H9 (cell line): Measurements from ENCODE around the gene MDH2. TPM values are rescaled to one million over a fixed set of nuclear protein-coding genes. Genes with fewer than 3 reads are reported as not detected.

ENCODE experiments used
- DNase-seq: peaks from one replicate; pipeline ENCODE4 v3.0.0-alpha.2; 2017
- H2AFZ ChIP-seq: one replicate; pipeline ENCODE4 v1.6.1; 2013; ENCODE audit warnings: mild to moderate bottlenecking, low read length, control low read depth, moderate library complexity
- H2AK5ac ChIP-seq: 2 replicates; pipeline ENCODE4 v1.6.1; 2013; ENCODE audit warnings: low read length, control low read depth, mixed read lengths; ENCODE audit not compliant: insufficient read length
- H2BK120ac ChIP-seq: one replicate; pipeline ENCODE4 v1.6.1; 2013; ENCODE audit warnings: low read depth, mild to moderate bottlenecking, low read length, control low read depth, inconsistent platforms; ENCODE audit not compliant: poor library complexity, severe bottlenecking
- H2BK12ac ChIP-seq: 2 replicates; pipeline ENCODE4 v1.6.1; 2013; ENCODE audit warnings: low read length, control low read depth, mixed read lengths, low read depth; ENCODE audit not compliant: insufficient read length
- H2BK15ac ChIP-seq: 2 replicates; pipeline ENCODE4 v1.6.1; 2013; ENCODE audit warnings: low read depth, low read length, control low read depth
- H2BK20ac ChIP-seq: one replicate; pipeline ENCODE4 v1.6.1; 2013; ENCODE audit warnings: low read depth, mild to moderate bottlenecking, low read length, control low read depth, inconsistent platforms; ENCODE audit not compliant: poor library complexity, severe bottlenecking
- H2BK5ac ChIP-seq: 2 replicates; pipeline ENCODE4 v1.6.1; 2013; ENCODE audit warnings: low read length, control low read depth, mixed read lengths; ENCODE audit not compliant: insufficient read length
- H3K14ac ChIP-seq: 2 replicates; pipeline ENCODE4 v1.6.1; 2013; ENCODE audit warnings: low read length, control low read depth; ENCODE audit not compliant: insufficient read depth
- H3K18ac ChIP-seq: 2 replicates; pipeline ENCODE4 v1.6.1; 2013; ENCODE audit warnings: low read depth, mild to moderate bottlenecking, mixed read lengths, low read length, control low read depth; ENCODE audit not compliant: insufficient read length
- H3K23ac ChIP-seq: 2 replicates; pipeline ENCODE4 v1.6.1; 2013; ENCODE audit warnings: low read length, control low read depth, mixed read lengths, low read depth; ENCODE audit not compliant: insufficient read length
- H3K23me2 ChIP-seq: 2 replicates; pipeline ENCODE4 v1.6.1; 2013; ENCODE audit warnings: low read depth, mild to moderate bottlenecking, mixed read lengths, low read length, control low read depth; ENCODE audit not compliant: insufficient read length, poor library complexity, severe bottlenecking
- H3K27ac ChIP-seq: 2 replicates; pipeline ENCODE4 v1.5.1; 2013; ENCODE audit warnings: low read length, control low read depth, mixed read lengths, low read depth; ENCODE audit not compliant: insufficient read length
- H3K27me3 ChIP-seq: 2 replicates; pipeline ENCODE4 v1.6.1; 2013; ENCODE audit warnings: low read length, control low read depth, inconsistent platforms; ENCODE audit not compliant: insufficient read depth
- H3K4ac ChIP-seq: 2 replicates; pipeline ENCODE4 v1.6.1; 2013; ENCODE audit warnings: low read depth, mild to moderate bottlenecking, control low read depth, inconsistent platforms, low read length, moderate library complexity
- H3K4me1 ChIP-seq: 2 replicates; pipeline ENCODE4 v1.6.1; 2013; ENCODE audit warnings: low read length, control low read depth, inconsistent platforms; ENCODE audit not compliant: insufficient read depth
- H3K4me2 ChIP-seq: 2 replicates; pipeline ENCODE4 v1.6.1; 2013; ENCODE audit warnings: low read length, control low read depth, mixed read lengths; ENCODE audit not compliant: insufficient read length, insufficient read depth
- H3K56ac ChIP-seq: 2 replicates; pipeline ENCODE4 v1.6.1; 2013; ENCODE audit warnings: low read depth, mild to moderate bottlenecking, mixed read lengths, low read length, control low read depth; ENCODE audit not compliant: insufficient read length
- H3K79me1 ChIP-seq: 2 replicates; pipeline ENCODE4 v1.6.1; 2013; ENCODE audit warnings: low read depth, mild to moderate bottlenecking, moderate library complexity, low read length, control low read depth, inconsistent platforms; ENCODE audit not compliant: insufficient read depth, poor library complexity, severe bottlenecking
- H3K79me2 ChIP-seq: 2 replicates; pipeline ENCODE4 v1.6.1; 2013; ENCODE audit warnings: low read length, control low read depth, inconsistent platforms; ENCODE audit not compliant: insufficient read depth
- H3K9ac ChIP-seq: 2 replicates; pipeline ENCODE4 v1.6.1; 2013; ENCODE audit warnings: low read length, control low read depth, mixed read lengths; ENCODE audit not compliant: insufficient read length; ENCODE audit errors: extremely low read depth
- H3K9me3 ChIP-seq: one replicate; pipeline ENCODE4 v1.6.1; 2013; ENCODE audit warnings: low read depth, low read length, inconsistent platforms; ENCODE audit not compliant: control insufficient read depth
- H3T11ph ChIP-seq: one replicate; pipeline ENCODE4 v1.6.1; 2013; ENCODE audit warnings: mild to moderate bottlenecking, low read length, control low read depth, inconsistent platforms
- H4K20me1 ChIP-seq: one replicate; pipeline ENCODE4 v1.6.1; 2013; ENCODE audit not compliant: control insufficient read depth, insufficient read length, insufficient read depth
- H4K5ac ChIP-seq: 2 replicates; pipeline ENCODE4 v1.6.1; 2013; ENCODE audit warnings: low read depth, mild to moderate bottlenecking, mixed read lengths, low read length, control low read depth; ENCODE audit not compliant: insufficient read length
- H4K8ac ChIP-seq: replicated peaks from 2 replicates; pipeline ENCODE4 v1.6.1; 2013; ENCODE audit warnings: low read length, control low read depth, mixed read lengths, low read depth; ENCODE audit not compliant: insufficient read length
- H4K91ac ChIP-seq: 2 replicates; pipeline ENCODE4 v1.6.1; 2013; ENCODE audit warnings: low read depth, mild to moderate bottlenecking, moderate library complexity, mixed read lengths, low read length, control low read depth; ENCODE audit not compliant: insufficient read length
- H3K27ac Mint-ChIP-seq, 3 experiments: 2 replicates in 2 of 3; 3 replicates in 1 of 3; pipeline ENCODE4 v1.8.0; 2020 to 2021; ENCODE audit warnings: mixed read lengths in 3 of 3, mild to moderate bottlenecking in 1 of 3, moderate library complexity in 1 of 3
- H3K27me3 Mint-ChIP-seq: 2 replicates; pipeline ENCODE4 v1.8.0; 2021; ENCODE audit warnings: low read depth, mild to moderate bottlenecking, moderate library complexity, mixed read lengths
- H3K36me3 Mint-ChIP-seq, 3 experiments: 2 replicates in 2 of 3; 3 replicates in 1 of 3; pipeline ENCODE4 v1.8.0; 2020 to 2021; ENCODE audit warnings: low read depth in 3 of 3, mixed read lengths in 3 of 3; ENCODE audit not compliant: insufficient read depth in 1 of 3
- H3K4me1 Mint-ChIP-seq, 2 experiments: 2 replicates each; pipeline ENCODE4 v1.8.0; 2020; ENCODE audit warnings: mixed read lengths in 2 of 2
- H3K4me3 Mint-ChIP-seq, 2 experiments: 2 replicates in 1 of 2; 3 replicates in 1 of 2; pipeline ENCODE4 v1.8.0; 2020 to 2021; ENCODE audit warnings: mild to moderate bottlenecking in 2 of 2, mixed read lengths in 2 of 2, moderate library complexity in 1 of 2
- H3K9me3 Mint-ChIP-seq, 2 experiments: 2 replicates in 1 of 2; 3 replicates in 1 of 2; pipeline ENCODE4 v1.8.0; 2020; ENCODE audit warnings: mild to moderate bottlenecking in 2 of 2, mixed read lengths in 2 of 2, moderate library complexity in 1 of 2
- WGBS: extraction: QIAGEN DNeasy Blood & Tissue Kit; methylation state at CpG from one replicate; pipeline ENCODE4 v1.1.7; 2013; ENCODE audit warnings: missing lambda C conversion rate, low lambda C conversion rate, mixed read lengths; ENCODE audit not compliant: insufficient read length; ENCODE audit errors: extremely low coverage; 5-methylcytosine and 5-hydroxymethylcytosine counted together
- total RNA-seq: library from RNA; stranded (reverse); gene quantifications from 2 replicates; pipeline ENCODE4 v1.2.1, GENCODE V29; 2021
- TF ChIP-seq, protein P1 (sequence below): fragments of 200-600 bp; sonication (generic); conservative IDR thresholded peaks from 3 replicates; pipeline ENCODE4 v1.8.0; 2021; ENCODE audit warnings: antibody characterized with exemption, mild to moderate bottlenecking

The MDH2 gene
- total RNA-seq, 1 experiment from 2014 or later: 260 TPM

DNA sequence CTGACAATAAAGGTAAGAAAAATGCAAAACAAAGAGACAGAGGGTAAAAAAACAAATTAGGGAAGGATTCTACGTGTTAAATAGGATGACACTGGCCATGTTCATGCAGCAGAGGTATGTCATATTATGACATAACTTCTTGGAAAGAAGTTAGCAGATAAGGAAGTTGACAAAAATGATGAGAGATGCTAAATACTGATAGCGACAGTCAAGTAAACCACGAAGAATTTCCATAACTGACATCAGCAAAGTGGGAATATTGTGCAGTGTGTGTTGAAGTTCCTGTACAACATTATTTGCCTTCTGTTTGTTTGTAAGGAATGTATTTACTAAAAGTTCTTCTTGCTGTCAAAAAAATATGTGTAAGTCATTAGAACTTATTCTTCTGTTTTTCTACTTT, 29.5 kb downstream of the MDH2 start:
- no peak overlapping the region for H3K56ac ChIP-seq
- no peak overlapping the region for H3K18ac ChIP-seq
- H3K4me2 ChIP-seq: no peak overlapping the region
- Mint-ChIP-seq H3K27me3 (no peaks in the 10 kb centered on the region; the same call in 1 of the 2 replicates), H3K9me3 (no peaks in the 10 kb centered on the region), H3K27ac (no peak overlapping the region), H3K4me1 (peaks cover 0 to 9% of the 10 kb centered on the region in 2 experiments; a peak in 3 of 4 replicates), H3K36me3 (peaks cover 0 to 5% (median 3%) of the 10 kb centered on the region in 3 experiments; a peak in 5 of 7 replicates), H3K4me3 (no peak overlapping the region)
- no peak overlapping the region for H3K27ac ChIP-seq
- WGBS: no CpG with 5 or more reads among the region's 3 CpGs
- H3K23me2 ChIP-seq: no peaks in the 10 kb centered on the region
- no peak overlapping the region for H3K23ac ChIP-seq
- no peak overlapping the region for H4K5ac ChIP-seq
- H2BK5ac ChIP-seq: no peak overlapping the region
- no peak overlapping the region for H3K9ac ChIP-seq
- H3T11ph ChIP-seq: no peak overlapping the region
- no peaks in the 10 kb centered on the region for H3K79me1 ChIP-seq
- TF ChIP-seq, protein P1, sequence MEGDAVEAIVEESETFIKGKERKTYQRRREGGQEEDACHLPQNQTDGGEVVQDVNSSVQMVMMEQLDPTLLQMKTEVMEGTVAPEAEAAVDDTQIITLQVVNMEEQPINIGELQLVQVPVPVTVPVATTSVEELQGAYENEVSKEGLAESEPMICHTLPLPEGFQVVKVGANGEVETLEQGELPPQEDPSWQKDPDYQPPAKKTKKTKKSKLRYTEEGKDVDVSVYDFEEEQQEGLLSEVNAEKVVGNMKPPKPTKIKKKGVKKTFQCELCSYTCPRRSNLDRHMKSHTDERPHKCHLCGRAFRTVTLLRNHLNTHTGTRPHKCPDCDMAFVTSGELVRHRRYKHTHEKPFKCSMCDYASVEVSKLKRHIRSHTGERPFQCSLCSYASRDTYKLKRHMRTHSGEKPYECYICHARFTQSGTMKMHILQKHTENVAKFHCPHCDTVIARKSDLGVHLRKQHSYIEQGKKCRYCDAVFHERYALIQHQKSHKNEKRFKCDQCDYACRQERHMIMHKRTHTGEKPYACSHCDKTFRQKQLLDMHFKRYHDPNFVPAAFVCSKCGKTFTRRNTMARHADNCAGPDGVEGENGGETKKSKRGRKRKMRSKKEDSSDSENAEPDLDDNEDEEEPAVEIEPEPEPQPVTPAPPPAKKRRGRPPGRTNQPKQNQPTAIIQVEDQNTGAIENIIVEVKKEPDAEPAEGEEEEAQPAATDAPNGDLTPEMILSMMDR: no peak
- no peak overlapping the region for H2BK15ac ChIP-seq
- no peak overlapping the region for H2AK5ac ChIP-seq
- H2AFZ ChIP-seq: no peak overlapping the region
- H4K91ac ChIP-seq: no peak overlapping the region
- no peak overlapping the region for H2BK20ac ChIP-seq
- no peaks in the 10 kb centered on the region for H3K4me1 ChIP-seq
- no peak overlapping the region for H3K14ac ChIP-seq
- no peaks in the 10 kb centered on the region for H3K9me3 ChIP-seq
- no peaks in the 10 kb centered on the region for H3K79me2 ChIP-seq
- H2BK120ac ChIP-seq: no peak overlapping the region
- H3K27me3 ChIP-seq: no peaks in the 10 kb centered on the region
- no peak for DNase-seq
- H3K4ac ChIP-seq: no peak overlapping the region
- no peak overlapping the region for H4K8ac ChIP-seq
- no peaks in the 10 kb centered on the region for H4K20me1 ChIP-seq
- H2BK12ac ChIP-seq: no peak overlapping the region
